Measurements from ENCODE around the gene PDSS2. TPM values are rescaled to one million over a fixed set of nuclear protein-coding genes. Genes with fewer than 3 reads are reported as not detected.

PDSS2 gene
- total and polyA plus RNA-seq, 10 donors = 4.3 to 16.6 (median 11.7) TPM

DNA sequence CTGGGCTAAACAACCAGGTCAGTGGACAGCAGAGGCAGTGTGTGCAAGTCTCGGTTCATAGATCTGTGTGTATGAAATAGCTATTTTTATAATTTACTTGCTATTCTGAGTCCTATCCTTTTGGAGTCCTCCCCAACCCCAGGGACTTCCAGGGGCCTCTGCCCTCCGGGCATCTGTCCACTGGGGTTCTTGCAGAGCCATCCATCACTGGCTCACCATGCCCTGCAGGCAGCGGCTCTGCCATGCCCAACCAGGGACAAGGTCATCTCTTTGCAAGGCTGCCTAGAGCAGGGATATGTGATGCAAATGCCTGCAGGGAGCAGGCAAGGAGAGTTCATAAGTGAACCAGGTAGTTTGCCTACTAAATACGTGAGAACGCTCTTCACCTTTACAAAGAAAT, 333.6 kb downstream of the PDSS2 start:
- TF ChIP-seq POLR2A (IDR thresholded peaks at IDR 0.05) (no peak), POLR2AphosphoS5 (IDR thresholded peaks at IDR 0.05) (no peak)
- TF ChIP-seq, protein P1, sequence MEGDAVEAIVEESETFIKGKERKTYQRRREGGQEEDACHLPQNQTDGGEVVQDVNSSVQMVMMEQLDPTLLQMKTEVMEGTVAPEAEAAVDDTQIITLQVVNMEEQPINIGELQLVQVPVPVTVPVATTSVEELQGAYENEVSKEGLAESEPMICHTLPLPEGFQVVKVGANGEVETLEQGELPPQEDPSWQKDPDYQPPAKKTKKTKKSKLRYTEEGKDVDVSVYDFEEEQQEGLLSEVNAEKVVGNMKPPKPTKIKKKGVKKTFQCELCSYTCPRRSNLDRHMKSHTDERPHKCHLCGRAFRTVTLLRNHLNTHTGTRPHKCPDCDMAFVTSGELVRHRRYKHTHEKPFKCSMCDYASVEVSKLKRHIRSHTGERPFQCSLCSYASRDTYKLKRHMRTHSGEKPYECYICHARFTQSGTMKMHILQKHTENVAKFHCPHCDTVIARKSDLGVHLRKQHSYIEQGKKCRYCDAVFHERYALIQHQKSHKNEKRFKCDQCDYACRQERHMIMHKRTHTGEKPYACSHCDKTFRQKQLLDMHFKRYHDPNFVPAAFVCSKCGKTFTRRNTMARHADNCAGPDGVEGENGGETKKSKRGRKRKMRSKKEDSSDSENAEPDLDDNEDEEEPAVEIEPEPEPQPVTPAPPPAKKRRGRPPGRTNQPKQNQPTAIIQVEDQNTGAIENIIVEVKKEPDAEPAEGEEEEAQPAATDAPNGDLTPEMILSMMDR (IDR thresholded peaks at IDR 0.05 in 8 of 11, conservative IDR thresholded peaks at IDR 0.05 in 3 of 11) = no peak
- Histone ChIP-seq H3K4me3 (no peak overlapping the region), H3K9me3 (no peaks in the 10 kb centered on the region), H3K4me1 (no peaks in the 10 kb centered on the region), H3K27ac (no peak overlapping the region), H3K36me3 (no peaks in the 10 kb centered on the region), H3K27me3 (replicated peaks in 1 of 7) (no peaks in the 10 kb centered on the region)
- 88 to 97% (median 92%) methylated on average over 5 of the region's 5 CpGs for WGBS, 5 donors
- DNase-seq = no peak
- intact Hi-C loops (cut with DNase I; ENCODE audit: low total_unique reads) = no loop called here

DNA sequence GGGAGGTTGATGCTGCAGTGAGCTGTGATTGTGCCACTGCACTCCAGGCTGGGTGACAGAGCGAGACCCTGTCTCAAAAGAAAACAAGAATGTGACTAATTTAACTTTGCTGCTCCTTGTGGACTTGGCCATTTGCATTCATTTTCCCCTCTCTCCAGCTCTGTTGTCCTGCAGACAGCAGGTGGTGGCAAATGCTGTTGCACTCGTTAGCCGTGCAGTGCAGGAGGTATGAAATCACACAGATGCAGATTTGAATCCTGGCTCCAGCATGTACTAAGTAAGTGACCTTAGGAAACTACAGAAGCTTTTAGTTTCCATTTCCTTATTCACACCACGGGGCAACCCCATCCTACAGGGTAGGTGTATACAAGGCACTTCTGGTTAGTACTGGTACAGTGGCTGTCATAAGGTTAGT, 334.4 kb downstream of the PDSS2 start:
- H3K4me3 ChIP-seq = no peak overlapping the region
- TF ChIP-seq, protein P1 (IDR thresholded peaks at IDR 0.05 in 8 of 11, conservative IDR thresholded peaks at IDR 0.05 in 3 of 11) = no peak
- TF ChIP-seq POLR2AphosphoS5 (IDR thresholded peaks at IDR 0.05) = no peak
- H3K9me3 ChIP-seq = no peaks in the 10 kb centered on the region
- no peaks in the 10 kb centered on the region for H3K27me3 ChIP-seq (replicated peaks in 1 of 7)
- H3K27ac ChIP-seq = no peak overlapping the region
- intact Hi-C loops (cut with DNase I; ENCODE audit: low total_unique reads) = no loop called here
- H3K4me1 ChIP-seq = no peaks in the 10 kb centered on the region
- DNase-seq = no peak
- WGBS, 5 donors = 44 to 66% (median 57%) methylated on average over 4 of the region's 4 CpGs
- H3K36me3 ChIP-seq = no peaks in the 10 kb centered on the region

DNA sequence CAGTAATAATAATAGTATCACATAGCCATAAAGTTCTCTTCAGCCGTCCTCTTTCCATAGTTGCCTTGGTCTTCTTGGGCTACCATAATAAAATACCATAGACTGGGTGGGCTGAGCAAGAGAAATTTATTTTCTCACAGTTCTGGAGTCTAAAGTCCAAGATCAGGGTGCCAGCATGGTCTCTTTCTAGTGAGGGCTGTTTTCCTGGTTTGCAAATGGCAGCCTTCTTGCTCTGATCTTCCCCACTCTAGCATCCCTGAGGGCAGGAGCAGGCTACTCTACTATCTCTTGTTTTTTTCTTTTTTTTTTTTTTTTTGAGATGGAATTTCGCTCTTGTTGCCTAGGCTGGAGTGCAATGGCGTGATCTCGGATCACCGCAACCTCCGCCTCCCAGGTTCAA, 335.9 kb downstream of the PDSS2 start:
- intact Hi-C loops (cut with DNase I; ENCODE audit: low total_unique reads) = no loop called here
- H3K4me1 ChIP-seq = no peaks in the 10 kb centered on the region
- H3K4me3 ChIP-seq = no peak overlapping the region
- no peaks in the 10 kb centered on the region for H3K9me3 ChIP-seq
- peaks cover 0 to 5% (median 0%) of the 10 kb centered on the region in 7 donors for H3K27me3 ChIP-seq (replicated peaks in 1 of 7)
- DNase-seq = no peak
- WGBS, 5 donors = 82 to 99% (median 93%) methylated on average over 6 of the region's 6 CpGs
- TF ChIP-seq, protein P1 (IDR thresholded peaks at IDR 0.05 in 8 of 11, conservative IDR thresholded peaks at IDR 0.05 in 3 of 11) = no peak
- TF ChIP-seq POLR2A (IDR thresholded peaks at IDR 0.05) (no peak), POLR2AphosphoS5 (IDR thresholded peaks at IDR 0.05) (no peak)
- no peaks in the 10 kb centered on the region for H3K36me3 ChIP-seq
- no peak overlapping the region for H3K27ac ChIP-seq

DNA sequence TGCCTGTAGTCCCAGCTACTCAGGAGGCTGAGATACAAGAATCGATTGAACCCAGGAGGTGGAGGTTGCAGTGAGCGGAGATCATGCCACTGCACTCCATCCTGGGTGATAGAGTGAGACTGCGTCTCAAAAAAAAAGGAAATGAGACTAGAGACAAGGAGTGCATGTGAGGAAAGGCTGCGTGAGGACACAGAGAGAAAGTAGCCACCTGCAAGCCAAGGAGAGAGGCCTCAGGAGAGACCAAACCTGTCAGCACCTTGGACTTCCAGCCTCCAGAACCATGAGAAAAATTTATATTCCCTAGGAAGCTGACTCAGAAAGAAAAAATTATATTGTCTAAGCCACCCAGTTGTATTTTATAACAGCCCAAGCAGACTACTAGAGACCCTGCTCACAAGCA, 336.6 kb downstream of the PDSS2 start:
- no peak for DNase-seq
- intact Hi-C loops (cut with DNase I; ENCODE audit: low total_unique reads) = no loop called here

More for the DNA sequence above, 336.6 kb downstream of the PDSS2 start:
- TF ChIP-seq, protein P1 (IDR thresholded peaks at IDR 0.05 in 8 of 11, conservative IDR thresholded peaks at IDR 0.05 in 3 of 11) = no peak
- TF ChIP-seq POLR2A (IDR thresholded peaks at IDR 0.05) (no peak), POLR2AphosphoS5 (IDR thresholded peaks at IDR 0.05) (no peak)
- no peaks in the 10 kb centered on the region for H3K9me3 ChIP-seq
- no peaks in the 10 kb centered on the region for H3K4me1 ChIP-seq
- WGBS, 5 donors = 62 to 75% (median 68%) methylated on average over 4 of the region's 4 CpGs
- H3K36me3 ChIP-seq = no peaks in the 10 kb centered on the region
- H3K4me3 ChIP-seq = no peak overlapping the region
- H3K27ac ChIP-seq = no peak overlapping the region
- H3K27me3 ChIP-seq (replicated peaks in 1 of 7) = peaks cover 0 to 13% (median 0%) of the 10 kb centered on the region in 7 donors
